HG03097 (cell line): ENCODE measurements around the gene ARHGAP45.

Experiments
- ATAC-seq: cut with Tn5 transposase; IDR thresholded peaks from one replicate; pipeline ENCODE4 v1.9.1; 2021; ENCODE audit not compliant: unreplicated experiment, low FRiP score

The ARHGAP45 gene

DNA sequence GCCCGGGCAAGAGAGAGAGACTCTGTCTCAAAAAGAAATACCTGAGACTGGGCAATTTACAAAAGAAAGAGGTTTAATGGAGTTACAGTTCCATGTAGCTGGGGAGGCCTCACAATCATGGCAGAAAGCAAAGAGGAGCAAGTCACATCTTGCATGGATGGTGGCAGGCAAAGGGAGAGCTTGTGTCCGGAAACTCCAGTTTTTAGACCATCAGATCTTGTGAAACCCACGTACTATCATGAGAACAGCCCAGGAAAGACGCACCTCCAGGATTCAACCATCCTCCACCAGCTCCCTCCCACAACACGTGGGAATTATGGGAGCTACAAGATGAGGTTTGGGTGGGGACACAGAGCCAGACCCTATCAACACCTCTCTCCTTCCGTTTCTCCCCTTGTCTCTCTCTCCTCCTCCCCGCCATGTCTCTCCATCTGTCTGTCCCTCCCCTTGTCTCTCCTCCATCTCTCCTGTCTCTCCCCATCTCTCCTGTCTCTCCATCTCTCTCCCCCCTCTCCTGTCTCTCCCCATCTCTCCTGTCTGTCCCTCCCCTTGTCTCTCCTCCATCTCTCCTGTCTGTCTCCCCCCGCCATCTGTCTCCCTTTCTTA is 18.2 kb downstream of the ARHGAP45 start:
- ATAC-seq, result no peak

GRCh38 chr19:1085676-1086442 is 18.9 kb downstream of the ARHGAP45 start:
- ATAC-seq, result no peak

DNA sequence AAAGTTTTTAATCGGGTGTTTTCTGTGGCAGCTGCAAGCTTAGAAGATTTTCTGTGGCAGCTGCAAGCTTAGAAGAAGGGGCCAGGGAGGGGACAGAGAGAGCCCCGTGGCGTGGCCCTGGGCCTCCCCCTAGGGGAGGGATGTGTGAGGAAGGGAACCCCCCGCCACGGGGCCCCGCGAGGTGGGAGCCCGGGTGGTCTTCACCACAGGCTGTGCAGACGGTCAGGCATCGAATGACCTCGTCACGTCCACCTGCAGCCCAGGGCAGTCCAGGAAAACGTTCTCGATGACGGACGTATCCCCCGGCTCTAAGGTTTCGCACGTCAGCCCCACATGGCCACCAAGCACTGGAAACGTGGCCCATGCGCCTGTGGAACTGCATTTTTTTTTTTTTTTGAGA is 19.6 kb downstream of the ARHGAP45 start:
- no peak for ATAC-seq

DNA sequence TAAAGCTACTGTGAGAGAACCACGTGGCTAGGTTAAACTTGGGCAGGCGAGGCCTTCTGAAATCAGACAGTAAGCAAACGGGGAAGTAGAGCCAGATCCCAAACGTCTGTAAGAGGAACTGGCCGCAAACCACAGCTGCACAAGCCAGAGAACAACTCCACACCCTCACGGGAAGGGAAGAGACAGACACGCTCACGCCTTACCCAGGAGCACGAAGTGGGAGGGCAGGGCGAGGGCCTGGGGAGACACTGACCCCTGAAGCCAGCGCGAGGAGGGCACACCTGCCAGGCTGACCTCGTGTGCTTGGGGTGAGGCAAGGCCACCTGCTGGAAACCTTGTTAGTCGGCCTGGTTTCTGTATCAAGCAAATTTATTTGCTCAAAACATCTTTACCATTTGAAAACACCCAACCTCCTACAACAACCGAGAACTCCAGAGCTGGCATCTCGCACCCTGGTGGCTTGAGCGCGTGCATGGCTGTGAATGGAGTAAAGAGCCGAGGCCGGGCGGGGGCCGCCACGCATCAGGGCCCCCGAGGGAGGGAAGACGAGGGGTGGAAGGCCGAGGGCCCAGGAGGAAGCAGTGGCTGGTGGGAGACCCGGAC is 20.9 kb downstream of the ARHGAP45 start:
- ATAC-seq, result no peak

- no peak for ATAC-seq
These were observed 21.5 kb downstream of the ARHGAP45 start for GRCh38 chr19:1088416-1089010.

GRCh38 chr19:1089126-1089771 is 22.3 kb downstream of the ARHGAP45 start:
- ATAC-seq, result no peak

DNA sequence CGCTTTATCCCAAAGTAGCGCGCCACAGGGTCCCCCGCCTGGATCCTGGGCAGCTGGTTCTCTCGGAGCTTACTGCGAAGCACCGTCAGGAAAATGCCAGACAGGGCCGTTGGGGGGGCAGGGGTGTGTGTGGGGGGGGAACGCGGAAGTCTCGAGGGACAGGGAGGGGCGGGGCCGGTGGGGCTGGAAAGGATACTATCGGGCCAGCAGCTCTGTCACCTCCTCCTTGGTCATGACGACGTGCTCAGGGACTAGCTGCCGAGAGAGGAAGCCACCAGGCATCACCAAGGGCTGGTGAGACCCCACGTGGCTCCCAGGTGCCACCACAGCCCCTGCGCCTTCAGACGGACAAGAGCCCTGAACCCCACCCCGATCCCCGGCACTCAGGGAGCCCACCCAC is 22.9 kb downstream of the ARHGAP45 start:
- no peak for ATAC-seq

DNA sequence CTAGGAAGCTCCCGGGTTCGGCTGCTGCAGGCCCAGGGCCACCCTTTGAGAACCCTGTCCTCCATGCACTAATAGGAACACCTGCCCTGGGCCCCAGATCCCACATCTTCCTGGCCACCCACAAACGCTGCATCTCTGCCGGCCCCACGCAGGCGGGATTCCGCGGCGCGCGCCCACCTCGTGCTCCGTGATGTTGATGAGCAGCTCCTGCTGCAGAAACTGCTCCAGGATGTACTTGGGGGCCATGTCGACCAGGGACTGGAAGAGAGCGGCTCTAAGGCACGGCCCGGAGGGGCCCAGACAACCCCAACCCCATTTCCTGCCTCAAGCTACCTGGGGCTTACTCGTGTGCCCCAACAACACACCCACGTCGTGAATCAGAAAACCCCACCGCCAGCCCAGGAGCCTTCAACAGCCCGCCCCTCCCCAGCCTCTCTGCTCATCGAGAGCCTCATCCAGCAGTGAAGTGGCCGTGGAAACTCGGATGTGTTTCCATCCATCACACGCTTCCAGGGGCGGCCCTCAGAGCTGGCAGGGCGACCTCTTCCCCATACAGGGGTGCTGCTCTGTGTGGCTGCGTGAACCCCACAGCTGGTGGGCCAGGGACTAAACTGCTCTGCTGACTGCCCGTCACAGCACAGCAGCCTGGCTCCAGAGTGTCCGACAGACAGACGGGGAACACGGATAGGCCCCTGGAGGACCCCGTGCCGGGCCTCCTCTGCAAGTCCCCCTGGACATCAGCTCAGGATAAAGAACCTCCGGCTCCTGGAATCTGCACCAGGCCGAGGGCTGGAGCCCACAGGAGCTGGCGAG is 24.0 kb downstream of the ARHGAP45 start:
- no peak for ATAC-seq

DNA sequence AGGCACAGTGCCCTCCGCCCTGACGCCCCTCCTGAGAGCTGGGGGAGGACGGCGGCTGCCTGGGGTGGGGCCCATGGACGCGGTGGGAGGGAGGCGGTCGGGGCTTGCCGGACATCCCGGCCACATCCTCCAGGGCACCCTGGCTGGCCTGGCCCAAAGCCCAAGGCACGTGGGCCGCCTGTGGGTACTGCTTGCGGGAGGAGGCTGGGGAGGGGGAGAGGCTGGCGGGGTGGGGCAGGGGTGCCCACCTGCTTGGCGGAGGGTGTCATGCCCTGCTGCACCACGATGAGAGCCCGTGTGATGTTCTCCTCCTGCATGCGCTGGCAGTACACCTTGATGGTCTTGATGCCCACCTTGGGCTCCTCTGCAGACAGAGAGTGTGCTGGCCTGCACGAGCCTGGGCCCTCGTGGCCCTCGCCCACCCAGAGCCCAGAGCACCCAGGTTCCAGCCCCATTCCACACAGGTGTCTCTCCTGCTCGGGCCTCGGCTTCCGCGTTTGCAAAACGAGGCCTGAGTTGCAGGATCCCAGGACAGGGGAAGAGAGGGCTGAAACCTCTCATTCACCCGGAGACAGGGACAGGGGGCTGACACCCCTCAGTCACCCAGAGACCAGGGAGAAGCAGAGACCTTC is 24.7 kb downstream of the ARHGAP45 start:
- no peak for ATAC-seq

DNA sequence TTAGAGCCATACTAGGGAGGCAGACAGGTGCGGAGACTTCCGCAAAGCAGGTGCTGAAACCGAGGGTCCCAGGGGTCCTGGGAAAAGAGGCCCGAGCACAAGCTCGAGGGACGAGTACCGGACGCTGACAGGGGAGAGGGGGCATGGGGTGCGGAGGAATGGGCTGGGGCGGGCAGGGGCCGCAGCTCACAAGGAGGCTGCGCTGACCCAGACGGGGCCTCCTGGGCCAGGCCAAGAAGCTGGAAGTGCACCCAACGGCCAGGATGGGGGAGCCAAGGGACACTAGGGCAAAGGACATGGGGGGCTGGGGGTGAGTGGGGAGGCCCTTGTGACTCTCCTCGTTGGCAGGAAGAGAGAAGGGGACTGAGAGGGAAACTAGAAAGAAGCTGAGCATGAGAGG is 26.4 kb downstream of the ARHGAP45 start:
- no peak for ATAC-seq

DNA sequence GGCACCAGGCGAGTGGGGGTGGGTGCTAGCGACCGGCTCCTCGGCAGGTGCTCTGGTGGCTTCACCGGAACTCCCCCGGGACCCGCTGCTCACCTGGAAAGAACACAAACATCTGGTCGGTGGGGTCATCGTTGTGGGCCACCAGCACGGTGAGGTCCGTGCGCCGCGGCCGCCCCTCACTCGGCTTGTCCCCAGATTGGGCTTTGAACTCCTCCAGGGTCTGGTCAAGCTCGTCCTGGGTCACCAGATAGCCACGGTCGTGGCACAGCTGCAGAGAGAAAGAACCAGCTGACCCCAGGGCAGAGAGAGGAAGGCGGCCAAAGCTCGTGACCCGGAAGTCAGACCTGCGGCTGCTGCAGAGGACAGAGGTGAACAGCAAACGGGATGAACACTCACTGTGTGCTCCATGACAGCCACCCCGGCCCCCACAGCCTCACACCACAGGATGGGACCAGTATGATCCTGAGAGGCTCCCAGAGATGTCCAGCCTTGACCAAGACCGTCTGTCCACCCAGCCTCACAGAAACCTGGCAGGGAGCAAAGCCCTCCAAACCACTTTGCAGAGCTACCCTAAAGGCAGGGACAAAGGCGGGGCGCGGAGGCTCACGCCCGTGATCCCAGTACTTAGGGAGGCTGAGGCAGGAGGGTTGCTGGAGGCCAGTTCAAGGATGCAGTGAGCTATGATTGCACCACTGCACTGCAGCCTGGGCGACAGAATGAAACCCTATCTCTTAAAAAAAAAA is 27.0 kb downstream of the ARHGAP45 start:
- no peak for ATAC-seq

DNA sequence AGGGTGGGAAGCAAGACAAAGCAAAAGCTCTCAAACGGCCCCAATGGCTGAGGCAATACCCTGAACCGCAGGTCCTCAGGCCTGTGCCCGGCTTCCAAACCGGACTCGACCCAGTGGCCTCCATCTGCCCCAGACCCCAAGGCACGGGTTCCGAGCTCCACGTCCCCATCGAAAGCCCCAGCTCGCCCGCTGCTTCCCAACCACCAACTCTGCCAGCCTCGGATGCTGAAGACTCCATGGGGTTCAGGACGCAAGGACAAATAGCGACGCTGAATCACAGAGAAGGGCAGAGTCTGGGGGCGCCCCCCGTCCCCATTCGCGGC is 27.6 kb downstream of the ARHGAP45 start:
- peak; percentile 6 for ATAC-seq

GRCh38 chr19:1094978-1095701 is 28.2 kb downstream of the ARHGAP45 start, which contains the start of gene POLR2E:
TSS of gene POLR2E (minus strand) at chr19:1095375. CDS start at chr19:1095315, 60 bp downstream.
- peak; percentile 93 for ATAC-seq

DNA sequence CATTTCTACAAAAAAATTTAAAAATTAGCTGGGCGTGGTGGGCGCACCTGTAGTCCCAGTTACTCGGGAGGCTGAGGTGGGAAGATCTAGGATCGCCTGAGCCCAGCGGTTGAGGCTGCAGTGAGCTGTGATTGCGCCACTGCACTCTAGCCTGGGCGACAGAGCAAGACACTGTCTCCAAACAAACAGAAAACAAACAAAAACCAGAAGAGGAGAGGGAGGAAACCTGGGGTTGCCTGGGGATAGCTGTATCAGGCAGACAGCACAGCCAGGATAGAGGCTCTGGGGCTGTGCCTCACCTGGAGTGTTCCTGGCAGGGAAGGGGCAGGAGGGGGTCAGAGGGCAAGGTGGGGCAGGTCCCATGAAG is 30.8 kb downstream of the ARHGAP45 start:
- no peak for ATAC-seq

GRCh38 chr19:1098177-1099051 is 31.4 kb downstream of the ARHGAP45 start:
- ATAC-seq, result no peak

DNA sequence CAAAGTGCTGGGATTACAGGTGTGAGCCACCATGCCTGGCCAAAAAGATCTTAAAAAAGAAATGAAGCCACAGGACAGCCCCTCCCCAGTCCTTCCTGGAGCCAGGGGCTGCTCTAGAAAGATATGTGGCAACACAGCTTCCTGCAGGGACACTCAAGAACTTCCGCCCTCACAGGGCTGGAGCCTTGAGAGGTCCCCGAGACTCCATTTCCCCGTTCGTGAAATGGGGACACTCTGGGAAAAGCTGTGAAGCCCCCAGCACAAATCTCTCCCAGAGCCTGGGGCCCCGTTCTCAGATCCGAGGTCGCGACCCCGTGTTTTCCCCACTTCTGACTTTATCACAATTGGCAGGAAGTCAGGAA is 34.4 kb downstream of the ARHGAP45 start:
- no peak for ATAC-seq

- ATAC-seq, result no peak
These were observed 35.6 kb downstream of the ARHGAP45 start for GRCh38 chr19:1102407-1103131.
